Activated CD8-positive, alpha-beta T cell treated with anti-CD3 and anti-CD28 coated beads, Interleukin-2, amount 10 ng/mL, durations not matched to agents 7 days and 5 days (primary cell): ENCODE results near the gene ABHD5. TPM values are rescaled to one million over a fixed set of nuclear protein-coding genes. Genes with fewer than 3 reads are reported as not detected.

Experiments
- ATAC-seq: fragments of 150-1000 bp; cut with Tn5 transposase; one replicate; pipeline ENCODE4 v1.10.0; 2021; ENCODE audit warnings: moderate library complexity
- CTCF ChIA-PET: fragments of 350-600 bp; sonication (Branson Sonifier 250); formaldehyde crosslinking; loops from one replicate; lab custom pipeline; 2021; ENCODE audit warnings: antibody characterized with exemption; lab: Charles Lee
- POLR2A ChIA-PET: fragments of 350-600 bp; sonication (Branson Sonifier 250); formaldehyde crosslinking; loops from one replicate; lab custom pipeline; 2021; ENCODE audit warnings: antibody characterized with exemption; lab: Charles Lee
- DNase-seq: peaks from one replicate; pipeline ENCODE4 v3.0.0-alpha.2; 2020
- H3K27ac Mint-ChIP-seq: one replicate; pipeline ENCODE4 v1.8.0; 2021; ENCODE audit warnings: mild to moderate bottlenecking, mixed read lengths
- H3K27me3 Mint-ChIP-seq: one replicate; pipeline ENCODE4 v1.8.0; 2021; ENCODE audit warnings: low read depth, mixed read lengths
- H3K36me3 Mint-ChIP-seq: one replicate; pipeline ENCODE4 v1.8.0; 2021; ENCODE audit warnings: low read depth, mixed read lengths
- H3K4me1 Mint-ChIP-seq: one replicate; pipeline ENCODE4 v1.8.0; 2021; ENCODE audit warnings: low read depth, mixed read lengths
- H3K4me3 Mint-ChIP-seq: one replicate; pipeline ENCODE4 v1.8.0; 2021; ENCODE audit warnings: mild to moderate bottlenecking, mixed read lengths
- H3K9me3 Mint-ChIP-seq: one replicate; pipeline ENCODE4 v1.8.0; 2022; ENCODE audit warnings: mixed read lengths; ENCODE audit not compliant: insufficient read depth
- total RNA-seq, 2 experiments: library from RNA; stranded (reverse); gene quantifications; one replicate each; pipeline ENCODE4 v1.2.3, GENCODE V29; 2021

The ABHD5 gene
- total RNA-seq, 2 experiments from 2014 or later: 12.5 to 14.1 TPM

DNA sequence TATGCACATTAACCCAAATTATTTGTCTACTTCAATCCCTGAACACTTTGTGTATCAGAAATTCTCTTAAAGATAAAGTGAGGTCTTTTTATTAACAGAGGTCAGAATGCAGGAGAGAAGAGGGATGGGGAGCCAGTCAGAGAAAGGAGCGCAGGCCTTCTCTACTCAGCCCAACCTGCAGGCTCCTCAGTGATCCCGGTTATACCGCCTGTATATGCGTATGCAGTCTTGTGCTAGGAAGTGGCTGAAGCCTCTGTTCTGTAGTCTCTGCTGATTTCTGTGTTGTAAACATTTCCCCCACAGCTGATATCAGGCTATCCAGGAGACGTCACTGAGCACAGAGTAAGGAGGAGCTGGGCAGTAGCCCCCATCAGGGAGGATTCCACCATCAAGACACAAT lies 57.9 kb downstream of the ABHD5 start:
- Mint-ChIP-seq H3K36me3 (no peaks in the 10 kb centered on the region), H3K4me1 (no peaks in the 10 kb centered on the region), H3K9me3 (no peaks in the 10 kb centered on the region), H3K27ac (no peak overlapping the region), H3K4me3 (no peak overlapping the region), H3K27me3 (peaks cover 3% of the 10 kb centered on the region)
- CTCF ChIA-PET: no interaction called here
- ATAC-seq (no peak), DNase-seq (no peak)
- POLR2A ChIA-PET: no interaction called here

- Mint-ChIP-seq H3K36me3 (no peaks in the 10 kb centered on the region), H3K9me3 (no peaks in the 10 kb centered on the region), H3K27ac (no peak overlapping the region), H3K27me3 (peaks cover 3% of the 10 kb centered on the region), H3K4me1 (peaks cover 16% of the 10 kb centered on the region), H3K4me3 (no peak overlapping the region)
- ATAC-seq (no peak), DNase-seq (no peak)
- CTCF ChIA-PET: interaction anchor here (1.2 kb wide), 1 partner anchor 9 kb away, joined by 4 read pairs; no protein-coding TSS in a partner anchor
- POLR2A ChIA-PET: no interaction called here
These were observed 62.2 kb downstream of the ABHD5 start for GRCh38 chr3:43752905-43753304.

- Mint-ChIP-seq H3K27ac (no peak overlapping the region), H3K9me3 (no peaks in the 10 kb centered on the region), H3K4me3 (no peak overlapping the region), H3K27me3 (peaks cover 3% of the 10 kb centered on the region), H3K4me1 (peaks cover 16% of the 10 kb centered on the region), H3K36me3 (no peaks in the 10 kb centered on the region)
- DNase-seq (no peak), ATAC-seq (no peak)
- POLR2A ChIA-PET: no interaction called here
- CTCF ChIA-PET: no interaction called here
These were observed 63.3 kb downstream of the ABHD5 start for GRCh38 chr3:43753741-43754715.

DNA sequence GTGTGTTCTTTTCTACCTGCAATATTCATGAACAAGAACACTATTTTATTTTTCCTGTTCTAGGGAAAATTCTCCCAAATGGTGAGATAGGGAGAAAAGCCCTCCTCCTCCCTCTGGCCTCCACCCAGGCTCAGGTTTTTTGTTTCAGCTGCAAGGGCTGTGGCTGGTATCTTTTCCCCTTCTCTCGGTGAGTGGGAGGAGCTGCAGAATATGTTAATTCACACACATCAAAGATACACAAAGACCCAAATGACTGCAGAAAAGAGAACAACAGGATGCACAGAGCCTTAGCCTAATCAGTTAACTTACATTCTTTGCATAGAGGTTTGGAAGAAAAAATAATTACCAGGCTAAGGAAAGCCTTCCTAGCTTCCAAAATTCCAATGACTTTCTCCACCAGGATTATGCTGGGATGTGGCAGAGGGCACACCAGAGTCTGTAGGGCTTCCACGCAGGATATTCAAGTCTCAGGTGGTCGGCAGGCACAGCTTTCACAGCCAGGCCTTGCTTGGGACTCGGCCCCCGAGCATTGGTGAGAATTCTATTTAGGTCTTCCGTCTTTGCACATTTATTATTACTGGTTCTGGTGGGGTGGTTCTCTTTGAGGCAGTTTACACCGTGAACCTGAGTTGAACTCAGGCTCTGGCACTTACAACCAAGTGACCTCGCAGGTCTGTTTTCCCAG lies 64.9 kb downstream of the ABHD5 start:
- Mint-ChIP-seq H3K9me3 (no peaks in the 10 kb centered on the region), H3K27ac (peak overlapping the region; percentile 78), H3K27me3 (peaks cover under 1% of the 10 kb centered on the region), H3K4me3 (no peak overlapping the region), H3K36me3 (no peaks in the 10 kb centered on the region), H3K4me1 (peaks cover 16% of the 10 kb centered on the region)
- POLR2A ChIA-PET: no interaction called here
- ATAC-seq (peak; percentile 92), DNase-seq (peak; percentile 55)
- CTCF ChIA-PET: interaction anchor here (1.8 kb wide), 1 partner anchor 13 kb away, joined by 12 read pairs; no protein-coding TSS in a partner anchor

DNA sequence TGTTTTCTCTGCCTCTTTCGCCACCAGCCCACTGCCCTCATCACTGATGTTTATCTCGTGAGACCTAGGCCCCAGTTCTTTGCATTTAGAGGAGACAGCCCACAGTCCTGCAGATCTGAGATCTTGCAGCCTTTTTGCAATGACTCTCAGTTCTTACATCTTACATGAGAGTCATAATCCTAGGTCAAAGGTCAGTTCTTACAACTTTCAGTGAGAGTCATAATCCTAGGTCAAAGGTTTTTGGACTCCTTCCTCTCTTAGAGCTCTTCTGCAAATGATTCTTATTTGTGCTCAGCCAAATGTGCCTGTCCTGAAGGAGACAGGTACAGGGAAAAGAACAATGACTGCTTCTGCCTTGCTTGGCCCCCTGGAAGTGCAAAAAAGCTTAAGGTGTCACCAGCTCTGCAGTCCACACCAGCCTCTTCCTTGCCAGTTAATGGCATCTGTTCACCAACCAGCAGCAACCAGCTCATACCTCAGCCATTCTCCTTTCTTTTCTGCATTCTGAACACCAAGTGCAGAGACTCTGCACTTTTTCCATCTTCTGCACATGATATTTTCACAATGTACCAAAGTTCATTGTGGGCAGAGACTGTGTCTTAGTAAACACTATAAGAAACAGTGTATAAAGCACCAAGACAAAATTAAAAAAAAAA lies 67.1 kb downstream of the ABHD5 start:
- peaks cover 20% of the 10 kb centered on the region for H3K4me1 Mint-ChIP-seq
- DNase-seq (no peak), ATAC-seq (no peak)
- H3K36me3 Mint-ChIP-seq: no peaks in the 10 kb centered on the region
- no peaks in the 10 kb centered on the region for H3K27me3 Mint-ChIP-seq
- H3K9me3 Mint-ChIP-seq: no peaks in the 10 kb centered on the region
- ChIA-PET POLR2A (no interaction called here), CTCF (interaction anchor here (0.7 to 3.7 kb wide), 4 partner anchors 11 to 441 kb away, joined by 3 to 21 read pairs (median 4); no protein-coding TSS in a partner anchor)
- no peak overlapping the region for H3K4me3 Mint-ChIP-seq
- H3K27ac Mint-ChIP-seq: no peak overlapping the region

GRCh38 chr3:43758592-43759225 lies 68.0 kb downstream of the ABHD5 start:
- H3K36me3 Mint-ChIP-seq: no peaks in the 10 kb centered on the region
- ChIA-PET POLR2A (no interaction called here), CTCF (interaction anchor here (1.0 to 3.7 kb wide), 3 partner anchors 10 to 440 kb away, joined by 3 to 21 read pairs (median 4); no protein-coding TSS in a partner anchor)
- H3K9me3 Mint-ChIP-seq: no peaks in the 10 kb centered on the region
- H3K27me3 Mint-ChIP-seq: no peaks in the 10 kb centered on the region
- no peak for ATAC-seq
- no peak for DNase-seq
- H3K4me3 Mint-ChIP-seq: no peak overlapping the region
- peaks cover 20% of the 10 kb centered on the region for H3K4me1 Mint-ChIP-seq
- H3K27ac Mint-ChIP-seq: no peak overlapping the region

DNA sequence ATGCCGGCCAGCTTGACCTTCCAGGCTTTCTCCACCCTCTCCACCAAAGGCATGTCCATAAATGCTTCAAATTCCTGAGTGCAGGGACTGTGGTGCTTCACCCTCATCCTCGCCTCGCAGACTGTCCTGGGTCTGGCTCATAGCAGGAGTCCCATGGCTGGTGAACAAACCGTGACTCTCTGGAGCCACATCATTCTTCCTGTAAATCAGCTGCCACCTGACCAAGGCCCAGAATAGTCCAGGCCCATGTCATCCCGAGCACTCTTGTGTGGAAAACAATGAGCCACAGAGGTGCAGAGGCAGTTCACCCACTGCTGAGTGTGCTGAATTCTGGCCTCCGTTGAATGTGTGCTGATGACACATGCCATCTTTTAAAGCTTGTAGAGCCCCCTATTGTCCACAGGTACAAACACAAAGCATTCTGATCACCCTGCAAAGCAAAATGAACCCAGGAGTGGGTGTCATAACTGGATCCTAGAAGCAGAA lies 68.6 kb downstream of the ABHD5 start:
- ATAC-seq: no peak
- peak; percentile 25 for DNase-seq
- POLR2A ChIA-PET: no interaction called here
- H3K4me3 Mint-ChIP-seq: no peak overlapping the region
- no peak overlapping the region for H3K27ac Mint-ChIP-seq
- CTCF ChIA-PET: interaction anchor here (1.1 to 3.7 kb wide), 2 partner anchors 9 to 60 kb away, joined by 4 to 21 read pairs; no protein-coding TSS in a partner anchor
- H3K4me1 Mint-ChIP-seq: peaks cover 20% of the 10 kb centered on the region
- no peaks in the 10 kb centered on the region for H3K36me3 Mint-ChIP-seq
- no peaks in the 10 kb centered on the region for H3K27me3 Mint-ChIP-seq
- no peaks in the 10 kb centered on the region for H3K9me3 Mint-ChIP-seq

DNA sequence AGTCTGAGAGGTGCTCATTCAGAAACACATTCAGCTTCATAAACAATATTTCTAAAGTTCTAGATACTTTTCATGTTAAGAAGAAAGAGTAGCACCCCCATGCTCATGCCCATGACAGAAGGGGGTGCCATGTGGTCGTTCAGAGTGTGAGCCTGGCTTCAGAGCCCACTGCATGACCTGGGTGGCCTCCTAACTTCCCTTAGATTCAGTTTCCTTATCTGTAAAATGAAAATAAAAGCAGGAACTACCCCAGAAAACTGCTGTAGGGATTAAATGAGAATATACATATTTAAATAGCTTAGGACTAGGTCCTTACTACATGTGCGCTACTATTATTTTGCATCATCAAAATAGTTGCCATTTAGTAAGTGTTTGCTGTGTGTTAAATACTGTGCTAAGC lies 69.2 kb downstream of the ABHD5 start:
- ATAC-seq (no peak), DNase-seq (no peak)
- no peaks in the 10 kb centered on the region for H3K9me3 Mint-ChIP-seq
- no peaks in the 10 kb centered on the region for H3K36me3 Mint-ChIP-seq
- CTCF ChIA-PET: interaction anchor here (3.7 kb wide), 1 partner anchor 9 kb away, joined by 21 read pairs; no protein-coding TSS in a partner anchor
- no peak overlapping the region for H3K4me3 Mint-ChIP-seq
- no peaks in the 10 kb centered on the region for H3K27me3 Mint-ChIP-seq
- POLR2A ChIA-PET: no interaction called here
- no peak overlapping the region for H3K27ac Mint-ChIP-seq
- H3K4me1 Mint-ChIP-seq: peaks cover 18% of the 10 kb centered on the region

DNA sequence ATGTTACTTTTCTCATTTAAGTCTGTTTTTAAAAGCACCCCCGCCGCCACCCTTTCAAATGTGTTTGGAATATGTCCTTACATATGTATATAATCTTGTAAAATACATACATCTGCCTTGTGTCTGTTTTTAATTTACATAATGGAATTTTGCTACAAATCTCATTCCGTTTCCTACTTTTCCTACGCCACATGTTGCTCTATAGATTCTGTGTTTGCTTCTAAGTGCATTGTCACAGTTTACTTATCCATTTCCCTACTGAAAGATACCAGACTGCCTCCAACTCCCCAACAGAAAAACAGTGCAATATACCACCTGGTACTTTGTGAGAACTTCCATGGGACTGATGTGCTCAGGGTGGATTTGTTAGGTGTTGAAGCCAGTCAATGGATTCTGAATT lies 70.2 kb downstream of the ABHD5 start:
- no peak overlapping the region for H3K27ac Mint-ChIP-seq
- no peak for DNase-seq
- no peaks in the 10 kb centered on the region for H3K36me3 Mint-ChIP-seq
- CTCF ChIA-PET: interaction anchor here (0.7 to 1.3 kb wide), 2 partner anchors 8 to 24 kb away, joined by 3 to 4 read pairs; no protein-coding TSS in a partner anchor
- peaks cover 8% of the 10 kb centered on the region for H3K4me1 Mint-ChIP-seq
- no peaks in the 10 kb centered on the region for H3K9me3 Mint-ChIP-seq
- no peaks in the 10 kb centered on the region for H3K27me3 Mint-ChIP-seq
- no peak for ATAC-seq
- no peak overlapping the region for H3K4me3 Mint-ChIP-seq
- POLR2A ChIA-PET: no interaction called here

DNA sequence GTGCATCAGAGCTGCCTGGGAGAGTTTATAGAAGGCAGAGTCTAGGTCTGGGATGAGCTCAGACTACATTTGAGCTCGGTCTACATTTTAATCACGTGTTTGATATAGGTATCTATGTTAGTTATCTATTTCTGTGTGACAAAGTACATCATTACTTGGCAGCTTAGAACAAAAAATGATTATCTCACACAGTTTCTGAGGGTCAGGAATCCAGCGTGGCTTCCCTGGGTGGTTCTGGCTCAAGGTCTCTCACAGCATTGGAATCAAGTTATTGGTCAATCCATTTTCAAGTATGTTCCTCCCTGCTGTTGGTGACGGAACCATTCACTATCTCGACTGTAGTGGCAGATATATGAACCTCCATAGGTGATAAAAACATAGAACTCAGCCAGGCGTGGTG lies 71.7 kb downstream of the ABHD5 start:
- POLR2A ChIA-PET: no interaction called here
- no peaks in the 10 kb centered on the region for H3K36me3 Mint-ChIP-seq
- H3K27me3 Mint-ChIP-seq: peaks cover 4% of the 10 kb centered on the region
- no peak overlapping the region for H3K4me3 Mint-ChIP-seq
- H3K27ac Mint-ChIP-seq: no peak overlapping the region
- no peak for ATAC-seq
- H3K4me1 Mint-ChIP-seq: peaks cover 4% of the 10 kb centered on the region
- no peak for DNase-seq
- H3K9me3 Mint-ChIP-seq: no peaks in the 10 kb centered on the region
- CTCF ChIA-PET: no interaction called here

DNA sequence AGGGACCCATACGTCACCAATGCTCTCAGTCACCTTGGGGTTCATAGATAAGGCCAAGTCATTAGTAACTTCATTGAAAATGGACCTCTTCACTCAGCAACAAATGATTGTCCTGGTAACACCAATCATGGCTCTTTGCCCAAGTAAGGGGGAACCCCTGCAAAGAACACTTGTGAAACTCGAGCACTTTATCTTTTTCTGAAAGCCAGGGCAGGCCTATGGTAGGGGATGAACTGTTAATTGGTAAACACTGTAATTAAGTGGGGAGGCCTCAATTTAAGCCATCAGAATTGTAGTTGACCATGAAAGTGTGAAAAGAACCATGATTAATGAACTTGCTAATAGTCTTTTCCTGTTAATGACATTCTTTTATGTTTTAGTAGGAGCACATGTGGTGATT lies 73.3 kb downstream of the ABHD5 start:
- no peak for ATAC-seq
- POLR2A ChIA-PET: no interaction called here
- Mint-ChIP-seq H3K4me3 (no peak overlapping the region), H3K4me1 (peaks cover 6% of the 10 kb centered on the region), H3K36me3 (no peaks in the 10 kb centered on the region), H3K9me3 (no peaks in the 10 kb centered on the region), H3K27ac (no peak overlapping the region), H3K27me3 (peaks cover 9% of the 10 kb centered on the region)
- DNase-seq: no peak
- CTCF ChIA-PET: no interaction called here
